GM19035 (cell line): ENCODE measurements around the gene ITM2B.

ENCODE experiments used
- ATAC-seq: cut with Tn5 transposase; IDR thresholded peaks from one replicate; pipeline ENCODE4 v1.9.1; 2021; ENCODE audit not compliant: unreplicated experiment

ITM2B gene

DNA sequence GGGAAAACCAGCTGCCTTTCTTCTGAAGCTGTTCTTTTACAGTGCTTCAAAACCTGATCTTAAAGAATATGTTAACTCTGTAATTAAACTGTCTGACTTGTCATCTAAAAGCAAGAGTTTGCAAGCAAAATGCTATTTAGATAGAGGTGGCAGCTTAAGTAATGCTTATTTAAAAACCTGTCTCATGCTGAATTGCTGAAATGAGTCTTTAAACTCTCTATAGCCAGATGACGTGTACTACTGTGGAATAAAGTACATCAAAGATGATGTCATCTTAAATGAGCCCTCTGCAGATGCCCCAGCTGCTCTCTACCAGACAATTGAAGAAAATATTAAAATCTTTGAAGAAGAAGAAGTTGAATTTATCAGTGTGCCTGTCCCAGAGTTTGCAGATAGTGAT lies 22.9 kb downstream of the ITM2B start:
- ATAC-seq = no peak

DNA sequence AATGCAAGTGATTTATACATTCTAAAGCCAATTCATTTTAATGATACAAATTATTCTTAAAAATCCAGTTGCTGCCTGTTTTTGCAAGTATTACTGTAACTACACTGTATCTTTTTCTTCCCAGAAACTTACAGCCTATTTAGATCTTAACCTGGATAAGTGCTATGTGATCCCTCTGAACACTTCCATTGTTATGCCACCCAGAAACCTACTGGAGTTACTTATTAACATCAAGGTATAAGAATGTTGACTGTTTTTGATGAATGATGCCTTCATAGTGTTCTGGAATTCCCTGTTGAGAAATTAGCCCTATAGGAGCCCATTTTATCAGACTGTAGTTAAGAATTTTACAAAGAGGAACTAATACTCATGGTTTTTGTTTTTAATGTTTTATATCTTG lies 25.0 kb downstream of the ITM2B start:
- no peak for ATAC-seq

DNA sequence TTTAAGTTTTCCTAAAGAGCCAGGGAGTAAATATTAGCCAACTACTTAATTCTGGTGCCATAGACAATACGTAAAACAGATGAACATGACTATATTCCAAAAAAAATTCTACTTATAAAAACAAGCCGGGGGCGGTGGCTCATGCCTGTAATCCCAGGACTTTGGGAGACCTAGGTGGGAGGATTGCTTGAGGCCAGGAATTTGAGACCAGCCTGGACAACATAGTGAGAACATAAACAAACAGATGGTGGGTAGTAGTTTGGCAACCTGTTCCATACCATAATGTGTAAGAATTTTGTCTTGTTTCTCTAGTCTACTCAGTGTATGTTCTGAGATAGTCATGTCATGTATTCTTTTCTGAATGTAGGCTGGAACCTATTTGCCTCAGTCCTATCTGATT lies 25.4 kb downstream of the ITM2B start:
- ATAC-seq = no peak

DNA sequence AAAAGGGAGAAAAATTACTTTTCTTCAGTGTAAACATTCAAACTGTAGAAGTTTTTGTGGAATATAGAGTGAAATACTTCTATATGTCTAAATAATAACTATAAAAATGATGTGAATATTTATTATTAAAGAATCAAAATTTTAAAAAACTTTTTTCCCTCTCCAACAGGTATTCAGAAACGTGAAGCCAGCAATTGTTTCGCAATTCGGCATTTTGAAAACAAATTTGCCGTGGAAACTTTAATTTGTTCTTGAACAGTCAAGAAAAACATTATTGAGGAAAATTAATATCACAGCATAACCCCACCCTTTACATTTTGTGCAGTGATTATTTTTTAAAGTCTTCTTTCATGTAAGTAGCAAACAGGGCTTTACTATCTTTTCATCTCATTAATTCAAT lies 28.0 kb downstream of the ITM2B start:
- ATAC-seq = no peak

DNA sequence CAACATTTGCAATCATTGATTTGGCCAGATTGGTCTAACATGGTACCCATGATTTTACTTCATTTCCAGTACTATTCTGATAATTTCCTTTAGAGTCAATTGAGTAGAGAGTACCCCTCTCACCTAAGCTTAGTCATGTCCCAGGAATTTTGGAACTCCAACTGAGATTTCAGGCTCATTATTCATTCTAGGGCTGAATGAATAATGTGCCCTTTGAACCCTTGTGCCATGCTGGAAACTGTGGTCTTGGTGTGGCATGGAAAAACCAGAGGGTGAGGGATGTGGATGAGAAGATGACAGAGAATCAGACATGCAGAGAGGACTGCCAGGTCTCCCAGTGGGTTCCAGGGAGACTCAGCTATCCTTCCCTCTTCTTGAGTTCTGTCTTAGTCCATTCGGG lies 30.2 kb downstream of the ITM2B start:
- ATAC-seq = no peak

DNA sequence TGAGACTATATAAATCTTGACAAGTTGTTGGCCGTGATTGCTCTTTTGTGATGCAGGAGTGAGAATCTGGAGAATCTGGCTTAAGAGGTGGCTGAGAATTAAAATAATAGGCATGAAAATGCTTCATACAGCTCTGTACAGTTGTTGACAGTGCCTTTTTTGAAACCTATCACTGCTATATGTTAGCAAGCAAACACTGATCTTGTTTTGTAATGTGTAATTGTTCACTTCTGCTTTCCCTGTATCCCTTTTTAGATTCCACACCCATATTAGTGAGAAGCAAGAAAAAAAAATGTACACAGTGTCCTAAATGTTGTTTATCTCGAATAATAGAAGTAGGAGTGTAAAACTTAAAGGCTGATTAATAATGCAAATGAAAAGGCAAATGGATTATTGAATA lies 31.1 kb downstream of the ITM2B start:
- no peak for ATAC-seq

DNA sequence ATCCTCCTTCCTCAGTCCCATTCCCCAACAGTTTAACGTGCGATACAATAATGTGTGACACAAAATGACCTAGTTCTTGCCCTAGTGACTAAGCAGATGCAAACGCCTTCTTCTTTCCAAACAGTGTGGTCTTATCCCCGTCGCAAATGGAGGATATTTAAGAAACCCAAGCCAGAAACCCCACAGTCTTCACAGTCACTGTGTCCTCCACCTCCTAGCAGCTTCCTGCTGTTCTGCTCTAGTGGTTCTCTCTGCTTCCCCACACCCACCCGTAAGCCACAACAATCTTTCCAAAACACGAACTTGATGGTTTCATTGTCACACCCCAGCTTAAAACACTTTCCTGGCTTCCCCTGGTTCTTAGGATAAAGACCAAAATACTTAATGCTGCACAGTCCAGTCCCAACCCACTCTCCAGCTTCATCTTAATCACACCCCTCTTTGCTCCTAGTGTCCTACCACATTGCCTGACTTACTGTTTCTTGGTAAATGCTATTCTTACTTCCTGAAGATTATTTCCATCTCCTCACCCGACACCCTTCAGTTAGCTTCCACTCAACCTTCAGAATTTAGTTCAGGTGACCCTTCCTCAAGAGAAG lies 32.3 kb downstream of the ITM2B start:
- no peak for ATAC-seq

DNA sequence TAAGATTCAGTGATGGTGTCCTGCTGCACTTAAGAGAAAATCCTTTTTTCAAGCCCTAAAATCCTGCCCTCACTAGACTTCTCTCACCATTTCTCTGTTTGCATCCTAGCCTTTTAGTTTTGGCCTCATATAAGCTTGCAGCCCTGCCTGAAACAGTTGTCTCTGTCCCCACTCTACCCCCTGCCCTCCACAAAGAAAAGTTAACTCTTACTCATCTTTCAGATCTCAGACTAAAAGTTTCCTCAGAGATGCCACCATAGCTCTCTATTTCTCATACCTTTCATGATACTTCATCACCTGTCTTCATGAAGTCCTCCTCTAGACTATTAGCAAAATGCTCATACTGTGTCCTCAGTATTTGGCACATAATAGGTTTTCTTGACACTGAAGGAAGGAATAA lies 33.1 kb downstream of the ITM2B start:
- no peak for ATAC-seq

DNA sequence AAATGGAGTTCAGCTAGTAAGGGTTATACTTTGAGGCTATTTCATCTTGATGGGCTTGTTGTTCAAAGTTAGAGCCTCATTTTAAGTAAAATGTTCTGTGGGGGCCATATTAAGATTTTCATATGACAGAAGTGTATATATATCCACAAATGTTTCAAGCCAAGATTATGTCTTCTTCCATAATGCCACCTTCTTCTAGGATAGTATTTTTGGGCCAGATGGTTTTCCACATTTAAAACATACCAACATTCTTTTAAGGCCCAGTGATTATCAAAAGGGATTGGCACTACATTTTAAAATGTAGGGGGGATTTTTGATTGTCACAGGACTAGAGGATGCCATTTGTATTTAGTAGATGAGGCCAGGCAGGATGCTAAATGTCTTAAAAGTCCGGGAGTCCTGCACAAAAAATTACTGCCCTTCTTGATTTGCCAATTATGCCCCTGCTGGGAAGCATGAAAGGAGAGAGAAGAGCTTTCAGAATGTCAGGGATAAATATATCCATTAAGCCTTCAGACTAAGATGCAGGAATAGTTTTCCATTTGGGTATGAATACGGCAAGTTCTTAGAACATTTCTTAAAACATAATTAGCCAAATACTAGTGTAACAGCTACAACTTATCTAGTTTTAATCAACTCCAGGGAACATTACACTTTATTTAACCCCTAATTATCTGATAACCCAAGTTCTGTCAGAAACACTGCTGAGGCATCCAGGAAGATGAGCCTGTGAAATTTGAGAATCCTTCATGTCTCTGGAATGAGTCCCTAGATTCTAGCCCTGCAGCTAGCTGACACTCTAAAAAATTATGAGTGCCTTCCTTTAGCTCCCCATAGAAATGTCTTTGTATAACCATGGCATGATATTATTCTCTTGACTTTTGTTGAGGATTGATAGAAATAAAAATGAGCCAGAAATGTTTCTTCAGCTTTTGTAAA lies 34.0 kb downstream of the ITM2B start:
- ATAC-seq = no peak

DNA sequence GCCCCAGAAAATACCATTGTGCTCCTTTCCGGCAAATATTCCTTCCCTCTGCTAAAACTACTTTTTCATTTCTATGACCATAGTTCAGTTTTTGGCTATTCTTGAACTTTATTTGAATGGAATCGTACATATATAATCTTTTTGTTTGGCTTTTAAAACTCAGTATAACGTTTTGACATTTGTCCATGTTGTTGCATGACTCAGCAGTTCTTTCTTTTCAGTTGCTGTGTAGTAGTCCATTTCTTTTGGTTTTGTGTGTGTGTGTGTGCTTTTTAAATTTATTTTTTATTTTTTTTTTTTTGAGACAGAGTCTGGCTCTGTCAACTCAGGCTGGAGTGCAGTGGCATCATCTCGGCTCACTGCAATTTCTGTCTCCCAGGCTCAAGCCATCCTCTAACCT lies 35.0 kb downstream of the ITM2B start:
- no peak for ATAC-seq

DNA sequence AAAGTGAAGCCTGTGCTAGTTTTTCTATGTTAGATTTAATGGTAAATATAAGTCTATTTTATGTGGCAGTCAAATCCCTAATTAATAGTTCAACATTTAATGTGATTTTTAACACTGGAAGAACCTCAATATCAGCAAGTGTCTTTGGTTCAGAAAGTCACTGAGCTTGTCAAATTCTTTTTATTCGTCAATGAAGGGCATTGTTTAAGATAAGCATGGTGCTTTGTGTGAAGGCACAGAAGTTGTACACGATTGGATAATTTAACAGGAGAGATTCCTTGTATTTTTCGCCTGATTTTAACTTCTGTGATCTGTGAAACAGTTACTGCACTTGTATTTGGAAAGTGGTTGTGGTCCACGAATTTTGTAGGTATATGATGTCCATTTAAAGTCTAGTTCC lies 40.3 kb downstream of the ITM2B start:
- ATAC-seq = no peak

DNA sequence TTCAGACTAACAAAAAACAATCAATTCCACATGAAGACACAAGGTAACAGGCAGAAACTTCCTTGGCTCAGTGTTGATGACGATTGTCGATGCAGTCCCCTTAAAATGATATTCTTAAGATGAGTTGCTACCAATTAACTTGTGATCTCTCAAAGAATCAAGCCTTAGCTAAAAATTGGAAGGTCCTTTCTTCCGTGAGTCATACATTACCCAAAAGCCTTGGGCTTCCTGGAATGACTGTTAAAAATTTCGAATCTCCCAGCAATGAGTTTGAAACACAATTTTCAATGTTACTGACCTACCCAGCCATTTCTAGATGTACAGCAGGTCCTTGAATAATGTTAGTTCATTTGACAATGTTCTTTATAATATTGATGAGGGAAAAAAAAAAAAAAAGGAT lies 42.5 kb downstream of the ITM2B start:
- no peak for ATAC-seq

DNA sequence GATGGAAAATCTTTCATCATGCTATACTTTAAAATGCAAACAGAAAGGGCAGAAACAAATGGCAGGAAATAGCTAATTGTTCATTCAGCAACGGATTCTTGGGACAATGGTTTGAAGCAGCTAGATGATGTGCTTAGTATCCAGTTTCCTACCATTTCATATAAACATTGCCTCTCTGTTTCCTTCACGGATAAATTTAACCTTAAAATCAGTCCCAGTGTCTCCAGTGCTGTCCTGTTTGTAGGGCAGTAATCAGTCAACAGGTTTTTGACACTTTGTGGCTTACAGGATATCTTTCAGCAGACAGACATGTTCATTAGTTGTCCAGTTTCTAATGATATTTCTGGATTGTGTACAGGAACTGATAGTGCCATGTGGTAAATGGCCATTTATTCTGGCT lies 45.8 kb downstream of the ITM2B start:
- no peak for ATAC-seq

DNA sequence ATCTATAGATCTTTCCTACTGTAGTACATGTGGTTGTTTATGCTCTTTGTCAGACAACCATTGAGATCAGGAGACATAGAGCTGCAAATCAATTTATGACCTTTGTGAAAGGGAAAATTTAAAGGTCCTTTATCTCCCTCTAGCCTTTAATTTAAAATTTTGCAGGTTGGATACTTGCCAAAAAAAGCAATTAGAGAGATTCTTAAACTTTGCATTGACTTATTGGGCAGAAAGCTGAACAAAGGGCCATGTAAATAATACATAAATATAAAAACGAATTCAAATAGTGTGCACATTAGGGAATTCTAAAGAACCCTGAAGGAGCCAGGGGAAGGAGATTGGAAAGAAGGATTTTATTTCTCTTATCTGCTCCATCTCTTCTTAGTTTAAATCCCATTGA lies 48.5 kb downstream of the ITM2B start:
- no peak for ATAC-seq

DNA sequence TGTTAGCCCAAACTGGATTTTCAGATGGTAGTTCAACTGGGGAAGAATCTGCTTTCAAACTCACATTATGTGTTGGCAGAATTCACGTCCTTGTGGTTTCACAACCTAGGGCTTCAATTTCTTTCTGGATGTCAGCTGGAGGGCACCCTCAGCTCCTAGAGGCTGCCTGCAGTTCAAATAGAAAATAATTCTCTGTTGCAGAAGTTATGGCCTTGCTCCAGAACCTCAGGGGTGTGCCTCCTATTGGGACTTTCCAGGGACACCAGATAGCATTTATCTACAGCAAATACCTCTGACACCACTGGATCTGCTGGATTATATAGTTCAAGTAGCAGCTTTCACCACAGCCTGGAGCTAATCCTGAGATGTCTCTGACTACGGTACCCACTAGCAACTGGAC lies 58.7 kb downstream of the ITM2B start:
- ATAC-seq = no peak

DNA sequence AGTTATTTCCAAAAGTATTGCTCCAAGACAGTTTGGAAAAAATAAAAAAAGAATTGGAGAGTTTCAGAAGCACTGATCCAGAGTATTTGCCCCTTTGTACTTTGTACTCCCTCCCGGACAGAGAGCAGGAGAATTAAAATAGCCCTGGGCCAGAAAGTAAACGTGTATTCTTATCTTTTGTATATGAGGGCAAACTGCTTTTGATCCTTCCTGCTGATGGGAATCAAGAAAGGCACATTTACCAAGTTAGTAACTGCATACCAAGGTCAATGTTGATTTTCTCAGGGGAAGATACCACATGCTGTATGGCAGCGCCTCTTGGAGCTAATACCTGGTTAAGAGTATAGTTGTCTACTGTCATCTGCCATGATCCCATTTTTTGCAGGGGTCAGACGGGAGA lies 59.6 kb downstream of the ITM2B start:
- ATAC-seq = no peak

DNA sequence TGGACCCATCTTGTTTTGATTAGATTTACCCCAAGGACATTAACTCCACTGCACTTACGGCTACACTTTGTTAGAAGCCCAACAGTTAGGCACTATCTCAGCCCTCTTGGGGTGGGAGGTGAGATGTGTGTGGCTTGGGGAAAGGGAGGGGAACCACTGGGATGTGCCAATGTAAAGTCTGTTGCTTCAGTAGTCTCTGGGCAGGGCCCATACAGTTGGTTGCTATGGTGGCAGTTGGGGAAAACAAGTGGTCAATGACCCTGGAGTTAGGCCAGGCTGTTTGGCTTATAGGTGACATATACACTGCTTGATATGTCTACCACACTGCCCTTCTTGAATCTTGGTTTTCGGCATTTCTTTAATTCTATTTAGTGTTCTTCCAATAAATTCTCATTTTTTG lies 61.6 kb downstream of the ITM2B start:
- ATAC-seq = no peak

DNA sequence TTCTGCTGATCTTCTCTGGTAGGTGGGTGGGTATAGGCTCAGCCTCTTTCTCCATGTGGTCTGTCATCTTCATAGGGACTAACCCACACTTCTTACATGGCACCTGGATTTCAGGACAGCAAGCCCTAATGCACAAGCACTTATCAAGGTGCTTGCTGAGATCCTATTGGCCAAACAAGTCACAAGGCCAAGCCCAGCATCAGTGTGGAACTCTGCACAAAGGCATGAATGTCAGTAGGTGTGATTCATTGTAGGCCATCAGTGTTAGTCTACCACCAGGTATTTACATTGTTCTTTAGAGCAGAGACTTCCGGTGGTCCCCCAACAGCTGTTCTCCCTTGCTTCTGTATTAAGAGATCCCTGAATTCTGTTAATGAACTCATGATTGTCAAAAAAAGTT lies 62.3 kb downstream of the ITM2B start:
- ATAC-seq = no peak

DNA sequence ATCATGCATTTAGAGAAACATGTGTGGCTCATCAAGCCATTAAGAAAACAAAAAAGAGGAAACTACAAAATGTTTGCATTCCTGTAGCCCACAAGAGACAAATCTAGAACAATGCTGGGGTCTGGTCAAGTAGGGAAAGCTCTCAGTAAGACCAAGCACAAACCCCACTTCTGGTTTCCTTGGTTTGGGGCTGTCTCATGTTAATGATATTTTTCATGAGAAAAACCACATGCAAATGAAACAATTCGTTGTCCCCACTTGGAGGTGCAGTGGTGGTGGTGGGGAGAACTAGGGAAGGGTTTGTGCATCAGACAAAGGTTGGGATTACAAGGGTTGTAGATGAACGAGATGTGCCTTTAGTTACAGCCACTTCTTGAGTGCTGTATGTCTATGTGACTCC lies 63.5 kb downstream of the ITM2B start:
- ATAC-seq = no peak

DNA sequence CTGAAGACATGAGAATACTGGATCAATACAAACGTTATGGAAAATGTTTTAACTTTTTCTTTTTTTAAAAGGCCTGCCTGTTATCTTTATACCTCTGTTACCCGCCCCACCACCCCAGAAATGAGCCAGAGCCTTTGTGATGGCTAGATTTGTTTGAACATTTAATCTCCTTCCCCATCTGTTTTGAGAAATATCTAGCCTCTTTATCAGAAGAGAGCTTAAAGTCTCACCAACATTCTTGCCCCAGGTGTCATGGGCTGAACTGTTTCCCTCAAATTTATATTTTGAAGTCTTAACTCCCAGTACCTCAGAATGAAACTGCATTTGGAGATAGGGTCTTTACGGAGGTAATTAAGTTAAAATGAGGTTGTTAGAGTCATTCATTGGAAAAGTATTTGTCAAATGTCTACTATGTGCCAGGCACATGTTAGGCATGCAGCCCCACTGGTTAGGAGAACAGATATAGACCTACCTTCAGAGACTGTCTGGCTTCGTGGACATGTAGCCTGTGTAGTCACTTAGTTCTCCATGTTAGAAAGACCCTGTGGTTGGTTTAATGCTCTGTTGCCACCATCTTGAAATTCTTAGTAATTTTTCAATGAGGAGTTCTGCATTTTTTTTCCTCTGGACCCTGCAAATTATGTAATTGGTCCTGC lies 64.3 kb downstream of the ITM2B start:
- ATAC-seq = no peak

DNA sequence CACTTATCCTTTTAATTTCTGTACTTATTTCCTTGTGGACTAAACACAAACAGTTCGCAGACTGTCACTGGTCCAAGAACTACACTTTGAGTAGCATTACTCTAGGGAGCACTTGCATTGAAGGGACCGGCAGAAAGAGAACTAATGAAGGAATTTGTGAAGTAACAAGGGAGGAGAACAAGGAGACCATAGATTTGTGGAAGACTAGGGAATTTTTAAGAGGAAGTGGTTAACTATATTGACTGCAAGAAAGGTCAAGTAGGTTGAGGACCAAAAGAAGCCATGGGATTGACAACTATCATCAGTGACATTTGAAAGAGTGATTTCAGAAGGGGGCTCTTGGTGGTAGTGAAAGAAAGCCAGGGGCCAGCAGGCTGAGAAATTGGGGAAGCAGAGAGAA lies 66.6 kb downstream of the ITM2B start:
- ATAC-seq = no peak

DNA sequence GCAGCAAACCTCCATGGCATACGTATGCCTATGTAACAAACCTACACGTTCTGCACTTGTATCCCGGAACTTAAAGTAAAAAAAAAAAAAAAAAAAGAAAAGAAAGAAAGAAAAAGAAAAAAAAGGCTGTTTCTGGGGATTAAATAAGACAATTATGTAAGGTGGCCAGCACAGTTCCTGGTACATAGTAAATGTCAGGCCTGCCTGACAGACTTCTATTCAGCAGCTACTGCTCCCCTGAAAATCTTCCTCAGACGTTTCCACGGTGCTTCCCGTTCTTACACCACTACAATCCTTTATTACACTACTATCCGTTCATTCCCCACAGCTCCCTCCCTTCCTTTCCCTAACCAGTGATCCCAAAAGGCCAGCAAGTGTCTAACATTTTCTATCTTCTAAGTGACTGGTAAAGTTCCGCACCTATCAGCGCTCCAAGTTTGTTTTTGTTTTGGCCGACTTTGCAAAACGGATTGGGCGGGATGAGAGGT lies 69.9 kb downstream of the ITM2B start:
- ATAC-seq = peak; percentile 8
